Measurements from ENCODE around the gene RGS7BP.

The RGS7BP gene

GRCh38 chr5:64585646-64586045 lies 79.8 kb downstream of the RGS7BP start:
- TF ChIP-seq ZFX (IDR thresholded peaks at IDR 0.05; ENCODE audit: borderline replicate concordance), result no peak
- TF ChIP-seq CTCF (IDR thresholded peaks at IDR 0.05), result no peak
- H3K27ac ChIP-seq, result no peak overlapping the region

DNA sequence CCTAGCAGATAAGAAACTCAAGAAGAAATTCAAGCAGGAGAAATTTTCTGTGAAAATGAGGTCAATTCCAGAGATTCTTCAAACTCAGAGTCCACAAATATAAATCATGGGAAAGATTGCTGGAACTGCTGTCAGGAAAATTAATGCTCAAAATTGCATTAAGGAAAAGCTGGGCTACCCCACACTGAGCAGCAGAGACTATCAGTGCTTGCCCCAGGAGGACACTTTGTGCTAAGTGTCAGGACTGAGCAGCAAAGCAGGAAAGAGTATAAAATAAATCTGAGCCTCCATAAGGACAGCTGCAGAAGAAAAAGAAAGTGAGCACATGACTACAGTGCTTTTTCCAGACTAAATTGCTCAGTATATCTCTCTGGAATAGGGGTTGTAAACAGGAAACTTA lies 81.6 kb downstream of the RGS7BP start:
- H3K27ac ChIP-seq, result no peak overlapping the region
- TF ChIP-seq ZFX (IDR thresholded peaks at IDR 0.05; ENCODE audit: borderline replicate concordance), result no peak
- no peak for TF ChIP-seq CTCF (IDR thresholded peaks at IDR 0.05)

- TF ChIP-seq ZFX (IDR thresholded peaks at IDR 0.05; ENCODE audit: borderline replicate concordance), result no peak
- H3K27ac ChIP-seq, result no peak overlapping the region
These were observed 87.0 kb downstream of the RGS7BP start for GRCh38 chr5:64592730-64593341.

DNA sequence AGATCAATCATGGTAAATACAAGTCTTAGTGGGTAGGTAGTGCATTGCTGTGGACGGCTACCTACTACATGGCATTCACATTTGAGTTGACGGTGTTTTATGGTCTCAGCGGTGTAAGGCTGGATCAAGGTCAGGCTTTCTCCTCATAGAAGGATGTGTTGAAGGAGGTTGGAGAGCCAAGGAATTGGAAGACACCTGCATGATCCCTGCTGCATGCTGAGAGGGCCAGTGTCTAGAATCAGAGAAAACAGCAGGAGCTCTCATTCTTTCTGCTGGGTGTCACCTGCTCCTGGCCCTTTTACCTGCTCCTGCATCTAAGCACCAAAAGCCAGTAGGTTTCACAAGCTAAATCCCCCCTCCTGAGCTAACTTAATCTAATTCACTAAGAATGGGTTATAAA lies 88.2 kb downstream of the RGS7BP start:
- TF ChIP-seq CTCF (IDR thresholded peaks at IDR 0.05), result no peak
- TF ChIP-seq ZFX (IDR thresholded peaks at IDR 0.05; ENCODE audit: borderline replicate concordance), result no peak
- no peak overlapping the region for H3K27ac ChIP-seq

DNA sequence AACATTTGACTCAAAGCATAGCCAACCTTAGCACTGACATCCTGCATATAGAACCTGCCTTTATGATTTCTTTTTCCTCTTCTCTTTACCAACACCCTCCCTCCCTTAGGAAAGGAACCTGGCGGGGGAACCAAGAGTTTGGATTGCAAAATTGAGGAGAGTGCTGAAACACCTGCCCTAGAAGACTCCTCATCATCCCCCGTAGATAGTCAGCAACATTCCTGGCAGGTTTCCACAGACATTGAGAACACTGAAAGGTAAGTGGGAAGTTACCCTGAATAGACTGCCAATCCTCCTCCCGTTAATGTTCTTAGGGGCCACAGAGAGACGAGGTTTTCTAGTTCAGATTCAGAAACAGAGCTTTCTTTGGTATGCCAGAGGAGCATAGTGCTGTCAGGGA lies 88.8 kb downstream of the RGS7BP start:
- no peak for TF ChIP-seq CTCF (IDR thresholded peaks at IDR 0.05)
- no peak for TF ChIP-seq ZFX (IDR thresholded peaks at IDR 0.05; ENCODE audit: borderline replicate concordance)
- H3K27ac ChIP-seq, result no peak overlapping the region

DNA sequence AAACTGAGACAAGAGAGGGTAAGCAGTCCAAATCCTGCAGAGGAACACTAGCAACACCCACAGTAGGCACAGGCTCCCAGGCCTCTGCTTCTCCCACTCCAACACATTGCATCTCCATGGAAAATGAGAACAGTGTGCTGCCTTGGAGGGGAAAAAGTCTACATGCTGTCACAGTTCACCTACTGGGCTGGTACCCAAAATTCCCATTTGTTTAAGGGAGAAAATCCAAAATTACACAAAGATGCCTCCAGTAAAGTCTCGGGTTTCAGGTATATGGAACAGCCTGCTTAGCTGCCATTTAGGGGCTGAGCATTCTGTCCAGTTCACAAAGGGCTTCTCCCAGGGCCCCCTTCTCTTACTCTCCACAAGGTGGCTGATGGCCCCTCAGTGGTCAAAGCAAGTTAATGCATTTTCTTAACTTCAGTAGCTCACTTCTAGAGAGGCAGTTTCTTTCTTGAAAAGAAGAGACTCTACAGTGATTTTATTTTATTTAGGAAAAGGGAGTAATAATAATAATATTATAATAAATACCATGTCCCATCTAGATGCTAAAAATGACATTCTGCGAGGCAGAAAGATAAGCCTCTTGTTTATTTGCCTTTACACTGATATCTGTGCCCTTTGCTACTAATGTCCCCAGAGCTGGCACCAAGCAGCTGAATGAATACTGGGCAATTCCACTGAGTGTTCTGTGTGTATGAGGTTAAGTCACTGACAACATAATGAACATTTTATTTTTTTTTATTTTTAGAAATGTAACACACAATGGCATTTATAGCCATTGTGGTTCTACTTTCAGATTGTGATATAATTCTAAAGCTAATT lies 89.4 kb downstream of the RGS7BP start:
- H3K27ac ChIP-seq, result no peak overlapping the region
- TF ChIP-seq CTCF (IDR thresholded peaks at IDR 0.05), result peak; percentile 33
- TF ChIP-seq ZFX (IDR thresholded peaks at IDR 0.05; ENCODE audit: borderline replicate concordance), result no peak

GRCh38 chr5:64599226-64599625 lies 93.4 kb downstream of the RGS7BP start:
- H3K27ac ChIP-seq, result no peak overlapping the region
- TF ChIP-seq ZFX (IDR thresholded peaks at IDR 0.05; ENCODE audit: borderline replicate concordance) (no peak), CTCF (IDR thresholded peaks at IDR 0.05) (no peak)
